ENCODE measurements around the gene KLK6.

DNA sequence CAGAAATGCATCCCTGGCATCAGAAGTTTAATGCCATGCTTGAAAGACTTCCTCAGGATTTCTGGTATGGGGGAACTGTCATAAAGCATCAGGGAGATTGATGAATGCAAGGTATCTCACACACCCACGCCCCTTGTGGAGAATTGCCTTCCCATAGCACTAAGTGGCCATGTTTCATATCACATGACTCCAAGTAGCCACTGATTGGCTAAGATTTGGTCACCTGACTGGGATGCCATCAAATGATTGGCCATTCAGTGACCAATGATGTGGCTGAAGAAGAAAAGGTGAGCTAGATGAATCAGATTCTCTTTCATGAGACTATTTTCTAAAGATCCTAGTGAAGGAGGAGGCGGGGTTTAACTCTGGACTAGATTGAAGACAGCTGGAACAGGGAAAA is 24.7 kb upstream of the KLK6 start:
- no peak for TF ChIP-seq POLR2A (IDR thresholded peaks at IDR 0.05)
- TF ChIP-seq, protein P1, sequence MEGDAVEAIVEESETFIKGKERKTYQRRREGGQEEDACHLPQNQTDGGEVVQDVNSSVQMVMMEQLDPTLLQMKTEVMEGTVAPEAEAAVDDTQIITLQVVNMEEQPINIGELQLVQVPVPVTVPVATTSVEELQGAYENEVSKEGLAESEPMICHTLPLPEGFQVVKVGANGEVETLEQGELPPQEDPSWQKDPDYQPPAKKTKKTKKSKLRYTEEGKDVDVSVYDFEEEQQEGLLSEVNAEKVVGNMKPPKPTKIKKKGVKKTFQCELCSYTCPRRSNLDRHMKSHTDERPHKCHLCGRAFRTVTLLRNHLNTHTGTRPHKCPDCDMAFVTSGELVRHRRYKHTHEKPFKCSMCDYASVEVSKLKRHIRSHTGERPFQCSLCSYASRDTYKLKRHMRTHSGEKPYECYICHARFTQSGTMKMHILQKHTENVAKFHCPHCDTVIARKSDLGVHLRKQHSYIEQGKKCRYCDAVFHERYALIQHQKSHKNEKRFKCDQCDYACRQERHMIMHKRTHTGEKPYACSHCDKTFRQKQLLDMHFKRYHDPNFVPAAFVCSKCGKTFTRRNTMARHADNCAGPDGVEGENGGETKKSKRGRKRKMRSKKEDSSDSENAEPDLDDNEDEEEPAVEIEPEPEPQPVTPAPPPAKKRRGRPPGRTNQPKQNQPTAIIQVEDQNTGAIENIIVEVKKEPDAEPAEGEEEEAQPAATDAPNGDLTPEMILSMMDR (IDR thresholded peaks at IDR 0.05), result no peak
